GM12878 (cell line): Measurements from ENCODE around the gene SORL1.

Experiments
- ATF3 ChIP-seq: IDR thresholded peaks from 2 replicates; pipeline ENCODE4 v1.6.1; 2011; ENCODE audit warnings: low read depth, mild to moderate bottlenecking, low read length, moderate library complexity, borderline replicate concordance; ENCODE audit errors: extremely low read depth
- BRCA1 ChIP-seq: IDR thresholded peaks from 2 replicates; pipeline ENCODE4 v1.6.1; 2011; ENCODE audit warnings: low read depth, low read length, improper control_type of control experiment
- CHD1 ChIP-seq: IDR thresholded peaks from 2 replicates; pipeline ENCODE4 v1.6.1; 2012; ENCODE audit warnings: low read depth, low read length, improper control_type of control experiment
- CTCF ChIP-seq, 3 experiments: IDR thresholded peaks in 2 of 3; conservative IDR thresholded peaks in 1 of 3; 2 replicates each; pipeline ENCODE4 v1.5.1; 2011; ENCODE audit warnings: low read depth in 3 of 3, low read length in 3 of 3, mild to moderate bottlenecking in 3 of 3, control low read depth in 2 of 3, moderate library complexity in 2 of 3, inconsistent platforms in 1 of 3, mixed read lengths in 1 of 3; ENCODE audit not compliant: control insufficient read depth in 2 of 3, insufficient read depth in 1 of 3; ENCODE audit errors: extremely low read depth in 1 of 3
- EP300 ChIP-seq, 2 experiments: fragments of 150-350 bp in 1 of 2; IDR thresholded peaks; 2 replicates each; pipeline ENCODE4 v1.6.1; 2011 to 2012; ENCODE audit warnings: low read depth in 2 of 2, low read length in 2 of 2, borderline replicate concordance in 1 of 2, improper control_type of control experiment in 1 of 2, inconsistent platforms in 1 of 2; ENCODE audit not compliant: control insufficient read depth in 1 of 2
- EZH2 ChIP-seq: IDR thresholded peaks from 2 replicates; pipeline ENCODE4 v1.6.1; 2012; ENCODE audit warnings: low read depth, mild to moderate bottlenecking, control low read depth, inconsistent platforms, low read length, borderline replicate concordance; ENCODE audit not compliant: control insufficient read depth
- JUND ChIP-seq: IDR thresholded peaks from 2 replicates; pipeline ENCODE4 v1.6.1; 2012; ENCODE audit warnings: low read depth, mild to moderate bottlenecking, low read length, improper control_type of control experiment, moderate library complexity
- POLR2A ChIP-seq: IDR thresholded peaks from 2 replicates; pipeline ENCODE4 v1.6.1; 2011; ENCODE audit warnings: low read depth, mild to moderate bottlenecking, low read length
- POLR2AphosphoS5 ChIP-seq: IDR thresholded peaks from 2 replicates; pipeline ENCODE4 v1.6.1; 2011; ENCODE audit warnings: mild to moderate bottlenecking, low read length, inconsistent platforms
- RFX5 ChIP-seq: IDR thresholded peaks from 2 replicates; pipeline ENCODE4 v1.6.1; 2011; ENCODE audit warnings: low read depth, low read length, improper control_type of control experiment
- STAT3 ChIP-seq: IDR thresholded peaks from 2 replicates; pipeline ENCODE4 v1.6.1; 2011; ENCODE audit warnings: low read depth, low read length, improper control_type of control experiment
- SUZ12 ChIP-seq: fragments of 200-600 bp; sonication (generic); IDR thresholded peaks from one replicate; pipeline ENCODE4 v1.6.1; 2018; ENCODE audit warnings: antibody characterized with exemption, mild to moderate bottlenecking; ENCODE audit not compliant: unreplicated experiment
- ZBTB33 ChIP-seq: fragments of 450-650 bp; IDR thresholded peaks from 2 replicates; pipeline ENCODE4 v1.6.1; 2017; ENCODE audit warnings: mild to moderate bottlenecking

GRCh38 chr11:121463689-121464335, 11.7 kb downstream of the SORL1 start:
- no peak for TF ChIP-seq ATF3
- no peak for TF ChIP-seq ZBTB33
- no peak for TF ChIP-seq CHD1
- TF ChIP-seq RFX5 = no peak
- no peak for TF ChIP-seq POLR2AphosphoS5
- no peak for TF ChIP-seq EP300 (IDR thresholded peaks at IDR 0.05; ENCODE audit: borderline replicate concordance in 1 of 2, control insufficient read depth in 1 of 2, low read depth in 2 of 2, low read length in 2 of 2)
- no peak for TF ChIP-seq CTCF (IDR thresholded peaks at IDR 0.05 in 2 of 3, conservative IDR thresholded peaks at IDR 0.05 in 1 of 3; ENCODE audit: control insufficient read depth in 2 of 3, extremely low read depth in 1 of 3, insufficient read depth in 1 of 3, low read depth in 3 of 3, low read length in 3 of 3)
- no peak for TF ChIP-seq JUND
- TF ChIP-seq STAT3 = no peak
- no peak for TF ChIP-seq POLR2A
- TF ChIP-seq SUZ12 = no peak
- TF ChIP-seq EZH2 = no peak
- TF ChIP-seq BRCA1 = no peak
